GM19351 (cell line): ENCODE data around the gene CYREN.
A peak's percentile ranks its signal among the peaks of the same experiment; 100 is the strongest.

ENCODE experiments used
- ATAC-seq: cut with Tn5 transposase; IDR thresholded peaks from one replicate; pipeline ENCODE4 v1.9.1; 2021; ENCODE audit warnings: mild to moderate bottlenecking, moderate library complexity; ENCODE audit not compliant: unreplicated experiment

Gene CYREN

GRCh38 chr7:135197906-135198655 lies 27.6 kb upstream of the CYREN start:
- no peak for ATAC-seq

- no peak for ATAC-seq
Measured at GRCh38 chr7:135197343-135197742, 26.8 kb upstream of the CYREN start.

DNA sequence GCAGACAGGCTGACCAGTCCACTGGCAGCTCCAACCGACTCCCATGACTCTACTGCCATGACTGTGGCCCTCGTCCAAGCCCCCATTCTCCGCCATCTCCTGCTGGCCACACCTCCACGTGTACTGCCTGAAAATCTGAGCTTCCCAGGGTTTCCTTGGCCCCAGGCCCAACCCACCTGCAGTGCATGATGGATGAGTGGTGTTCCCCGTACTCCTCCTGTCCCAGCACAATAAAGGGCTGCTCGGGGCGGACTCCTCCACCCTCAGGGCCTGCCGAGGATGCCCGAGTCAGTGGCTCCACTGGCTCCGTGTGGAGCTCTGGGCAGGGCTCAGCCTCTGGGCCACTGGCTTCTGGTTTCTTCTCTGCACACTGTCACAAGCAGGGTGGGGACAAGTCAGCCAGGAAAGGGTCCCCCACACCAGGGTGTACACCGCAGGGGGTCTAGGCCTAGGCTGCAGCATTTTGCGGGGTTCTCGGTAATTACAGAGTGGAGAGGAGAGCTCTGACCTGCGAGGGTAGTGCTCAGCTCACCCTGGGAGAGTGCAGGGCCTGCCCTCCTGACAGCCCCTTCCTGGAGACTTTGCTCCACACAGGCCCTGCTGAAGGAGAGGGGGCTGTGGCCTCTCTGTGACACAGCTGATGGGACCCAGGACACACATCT lies 25.6 kb upstream of the CYREN start:
- no peak for ATAC-seq

DNA sequence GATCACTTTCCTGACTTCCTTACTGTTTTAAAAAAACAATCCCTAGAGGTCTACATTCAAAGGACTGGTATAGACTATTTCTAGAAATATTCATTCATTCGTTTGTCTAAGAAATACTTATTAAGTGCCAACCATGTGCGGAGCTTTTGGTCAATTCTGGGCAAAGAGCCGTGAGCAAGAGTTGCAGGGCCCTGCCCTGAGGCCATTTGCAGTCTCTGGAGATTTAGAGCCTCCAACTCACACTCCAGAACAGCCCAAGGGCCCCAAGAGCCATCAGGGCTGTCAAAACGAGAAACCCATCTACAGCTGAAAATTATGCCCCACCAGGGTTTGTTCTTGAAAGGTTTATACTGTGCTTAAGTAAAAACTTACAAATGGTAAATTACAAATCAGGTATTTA lies 24.6 kb upstream of the CYREN start:
- no peak for ATAC-seq

DNA sequence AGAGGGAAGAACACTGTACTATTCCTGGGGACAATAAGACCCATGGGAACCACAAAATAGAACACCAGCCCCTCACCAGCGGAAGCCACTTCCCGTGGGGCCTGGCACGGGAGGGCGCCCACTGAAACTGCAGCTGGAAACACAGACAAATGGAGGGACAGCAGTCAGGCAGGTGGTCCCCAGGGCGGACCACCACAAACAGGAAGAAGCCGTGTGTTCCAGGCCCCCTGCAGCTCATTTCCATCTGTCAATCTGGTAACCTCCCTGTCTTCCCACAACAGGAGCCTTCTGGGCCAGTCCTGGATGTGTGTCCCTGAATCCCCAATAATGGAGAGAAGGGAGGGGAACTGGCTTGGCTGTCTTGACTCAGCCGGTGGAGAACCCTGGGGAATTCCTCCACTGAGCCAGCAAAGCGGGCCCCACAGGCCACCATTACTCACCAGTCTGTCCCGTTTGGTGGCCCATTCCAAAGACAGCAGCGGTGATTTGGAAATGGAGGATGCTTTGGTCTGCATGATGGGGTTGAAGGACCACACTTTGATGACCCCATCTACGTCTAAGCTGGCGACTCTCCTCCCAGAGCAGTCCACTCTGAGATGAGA lies 24.1 kb upstream of the CYREN start:
- no peak for ATAC-seq

GRCh38 chr7:135193615-135194081 lies 23.1 kb upstream of the CYREN start:
- no peak for ATAC-seq

- ATAC-seq, result no peak
Measured at GRCh38 chr7:135192914-135193536, 22.5 kb upstream of the CYREN start.

DNA sequence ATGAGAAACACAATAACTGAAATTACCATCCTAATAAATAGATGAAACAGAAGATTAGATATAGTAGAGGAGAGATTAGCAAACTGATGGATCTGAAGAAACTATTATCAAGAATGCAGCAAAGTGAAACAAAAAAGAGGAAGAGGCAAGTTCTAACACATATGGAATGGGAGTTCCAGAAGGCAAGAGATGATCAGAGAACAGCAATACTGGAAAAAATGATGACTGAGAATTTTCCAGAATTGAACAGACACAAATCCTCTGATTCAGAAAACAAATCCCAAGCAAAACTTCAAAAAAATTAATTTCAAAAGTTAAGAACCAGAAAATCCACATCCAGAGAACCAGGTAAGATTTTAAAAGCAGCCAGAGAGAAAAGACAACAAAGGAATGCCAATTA lies 20.2 kb upstream of the CYREN start:
- ATAC-seq, result no peak

DNA sequence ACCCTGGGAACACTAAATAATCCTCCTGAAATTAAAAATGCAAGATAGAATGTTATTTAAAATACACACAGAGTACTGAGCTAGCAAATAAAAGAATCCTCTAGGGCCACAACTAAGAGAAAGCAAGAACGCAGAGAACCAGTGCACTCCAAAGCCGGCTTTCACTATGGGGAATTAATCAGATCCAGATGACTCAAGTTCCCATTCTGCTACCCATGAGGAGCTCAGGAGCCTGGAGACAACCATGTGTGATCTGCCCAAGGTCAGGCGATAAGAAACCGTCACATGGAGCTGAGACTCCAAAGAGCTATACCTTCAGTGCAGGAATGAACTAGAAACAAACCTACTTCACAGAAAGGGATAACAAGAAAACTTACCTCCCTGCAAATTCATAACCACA lies 19.5 kb upstream of the CYREN start:
- no peak for ATAC-seq

- no peak for ATAC-seq
Measured at GRCh38 chr7:135189221-135189662, 18.7 kb upstream of the CYREN start.

- peak; percentile 35 for ATAC-seq
Measured at GRCh38 chr7:135188298-135188984, 17.9 kb upstream of the CYREN start.

GRCh38 chr7:135186841-135187253 lies 16.3 kb upstream of the CYREN start:
- ATAC-seq, result peak; percentile 71

DNA sequence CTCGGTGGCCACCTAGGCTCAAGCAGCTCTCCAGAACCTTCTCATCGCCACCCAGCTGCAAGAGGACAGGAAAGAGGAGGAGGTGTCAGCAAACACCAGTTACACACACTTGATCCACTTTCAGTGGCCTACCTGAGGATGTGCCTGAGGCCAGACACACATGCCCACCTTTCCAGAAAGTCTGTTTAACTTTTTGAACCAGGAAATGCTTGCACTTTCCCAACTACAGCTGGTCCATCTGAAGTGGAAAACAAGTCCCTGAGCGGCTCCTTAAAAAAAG lies 15.7 kb upstream of the CYREN start:
- no peak for ATAC-seq

DNA sequence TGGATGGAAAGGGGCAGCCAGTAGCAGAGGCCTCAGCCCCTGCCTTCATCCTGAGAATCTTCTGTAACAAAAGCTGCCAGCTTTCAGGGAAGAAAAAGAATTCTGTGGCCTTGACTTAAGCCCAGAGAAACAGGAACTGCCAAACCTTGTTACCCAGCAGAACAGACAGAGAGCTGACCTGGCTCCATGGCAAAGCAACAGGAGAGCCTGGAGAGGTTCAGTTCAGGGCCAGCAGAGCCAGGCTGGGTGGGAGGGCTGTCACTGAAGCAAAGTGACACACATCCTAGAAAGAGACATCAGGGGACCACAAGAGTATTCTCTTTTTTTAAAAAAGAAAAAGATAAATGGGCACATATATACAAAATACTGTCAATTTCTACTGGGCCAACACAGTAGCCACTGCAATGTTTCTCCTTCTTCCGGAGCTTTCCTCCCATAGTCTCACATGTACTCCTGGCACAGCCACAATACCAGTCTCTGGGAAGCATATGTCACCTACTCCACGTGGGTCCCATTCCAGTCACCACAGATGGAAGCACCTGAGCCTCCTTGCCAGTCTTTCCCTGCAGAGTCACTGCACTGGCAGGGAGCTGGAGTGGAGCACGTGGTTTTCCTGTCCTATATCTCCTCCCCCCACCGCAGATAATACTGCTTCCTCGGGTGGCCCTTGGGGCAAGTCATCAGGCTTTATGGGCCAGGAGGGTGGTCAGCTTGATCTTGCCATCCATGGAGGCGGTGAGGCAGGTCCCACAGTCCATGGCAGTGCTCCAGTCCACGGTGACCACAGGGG lies 15.2 kb upstream of the CYREN start:
- no peak for ATAC-seq

GRCh38 chr7:135184254-135184841 lies 13.8 kb upstream of the CYREN start:
- ATAC-seq, result no peak

DNA sequence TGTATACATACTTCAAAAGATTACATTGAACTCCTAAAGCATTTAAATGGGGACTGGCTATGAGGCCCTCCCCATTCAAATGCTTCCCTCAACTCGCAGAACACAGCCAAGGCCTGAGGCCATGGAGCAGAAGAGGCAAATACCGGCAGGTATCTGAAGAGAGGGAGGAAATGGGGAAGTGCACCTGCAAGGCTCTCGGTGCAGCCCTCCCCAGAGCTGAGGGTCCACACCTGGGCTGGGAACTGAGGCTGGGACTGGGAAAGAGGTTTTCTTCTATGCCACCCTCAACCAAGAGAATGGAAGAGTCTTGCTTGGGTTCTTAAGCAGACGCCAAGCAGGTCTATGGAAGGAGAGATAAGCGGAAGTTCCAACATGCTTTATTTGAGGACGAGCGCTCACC lies 13.0 kb upstream of the CYREN start:
- ATAC-seq, result no peak

- ATAC-seq, result no peak
Measured at GRCh38 chr7:135181929-135182678, 11.6 kb upstream of the CYREN start.

- no peak for ATAC-seq
Measured at GRCh38 chr7:135181261-135181928, 10.9 kb upstream of the CYREN start.

DNA sequence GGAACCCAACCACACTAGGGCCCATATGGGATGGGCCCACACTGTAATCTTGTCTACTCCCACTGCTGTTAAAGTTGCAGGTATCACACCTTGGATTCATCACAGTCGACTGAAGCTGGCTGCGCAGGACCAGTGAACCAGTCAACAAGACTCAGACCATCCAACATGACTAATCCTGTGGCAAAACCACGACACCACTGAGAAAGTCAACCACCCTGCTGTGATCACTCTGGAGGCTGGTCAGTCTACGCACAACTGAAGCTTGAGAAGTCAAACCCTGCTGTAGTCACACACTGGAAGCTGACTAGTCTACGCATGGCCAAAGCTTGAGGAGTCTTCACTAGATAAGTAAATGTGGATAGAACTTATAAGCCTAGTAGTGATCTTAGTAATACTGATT lies 9.6 kb upstream of the CYREN start:
- no peak for ATAC-seq
